HG03066 (cell line): ENCODE measurements around the gene ADAMTS16.

Experiments
- ATAC-seq: cut with Tn5 transposase; IDR thresholded peaks from one replicate; pipeline ENCODE4 v1.9.1; 2021; ENCODE audit warnings: low read depth; ENCODE audit not compliant: unreplicated experiment

Gene ADAMTS16

DNA sequence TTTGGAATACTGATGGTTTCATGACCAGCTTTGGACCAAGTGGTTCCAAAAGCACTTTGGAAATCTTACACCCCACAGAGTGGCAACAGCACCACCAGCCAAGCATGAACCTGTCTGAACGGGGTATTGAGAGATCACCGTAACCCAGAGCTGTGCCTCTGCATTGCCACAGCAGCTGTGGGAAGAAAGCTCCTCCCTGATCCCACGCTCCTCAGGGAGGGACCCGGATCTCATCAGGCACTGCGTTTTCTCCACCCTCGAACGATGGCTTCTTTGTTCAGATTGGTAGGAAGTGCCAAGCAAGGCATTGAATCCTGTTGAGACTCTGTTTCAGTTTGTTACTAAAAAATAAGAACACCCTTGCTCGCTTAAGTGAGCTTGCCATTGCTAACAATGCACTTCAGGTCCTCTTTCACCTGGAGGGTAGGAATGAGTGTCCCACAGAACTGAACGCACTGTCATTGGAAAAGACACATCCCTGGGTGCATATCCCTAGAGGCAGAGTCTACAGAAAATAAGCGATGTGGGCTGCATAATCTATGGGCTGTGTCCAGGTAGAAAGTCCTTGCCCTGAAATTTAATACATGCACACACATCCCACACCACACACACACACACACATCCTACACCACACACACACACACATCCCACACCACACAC is 164.4 kb downstream of the ADAMTS16 start:
- no peak for ATAC-seq

DNA sequence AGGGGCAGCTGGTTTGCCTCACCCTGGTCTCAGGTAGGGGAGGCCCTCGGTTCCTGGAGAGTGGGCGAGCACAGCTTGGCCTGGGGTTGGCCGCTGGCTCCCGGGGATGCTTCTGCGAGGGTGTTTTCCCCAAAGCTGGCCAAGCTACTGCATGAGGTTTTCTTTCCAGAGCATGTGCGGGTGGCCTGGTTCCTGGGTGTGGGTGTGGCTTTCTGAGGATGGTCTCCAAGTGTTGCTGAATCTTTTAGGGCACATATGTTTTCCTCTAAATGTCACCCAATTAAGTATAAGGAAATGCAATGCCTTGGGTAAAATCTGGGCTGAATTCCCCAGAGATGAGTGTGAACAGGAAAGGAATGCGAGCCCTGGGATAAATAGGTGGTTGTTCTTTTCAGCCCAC is 166.6 kb downstream of the ADAMTS16 start:
- no peak for ATAC-seq

DNA sequence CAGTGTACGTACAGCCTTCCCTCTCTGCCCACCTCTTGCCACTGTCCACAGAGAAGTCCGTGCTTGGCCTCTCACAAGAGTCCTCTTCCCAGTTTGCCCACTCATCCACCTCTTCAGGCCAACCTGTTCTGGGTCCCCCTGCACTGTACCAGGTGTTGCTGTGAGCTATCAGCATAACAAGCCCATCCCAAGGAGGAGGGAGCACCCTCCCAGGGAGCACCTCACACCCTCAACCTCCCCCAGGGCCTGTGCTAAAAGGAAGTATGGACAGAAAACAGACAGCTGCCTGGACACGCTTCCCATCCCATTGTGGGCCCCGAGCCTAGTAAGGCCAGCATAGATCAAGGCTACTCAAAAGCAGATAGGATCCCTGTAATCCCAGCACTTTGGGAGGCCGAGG is 168.2 kb downstream of the ADAMTS16 start:
- ATAC-seq, result no peak

DNA sequence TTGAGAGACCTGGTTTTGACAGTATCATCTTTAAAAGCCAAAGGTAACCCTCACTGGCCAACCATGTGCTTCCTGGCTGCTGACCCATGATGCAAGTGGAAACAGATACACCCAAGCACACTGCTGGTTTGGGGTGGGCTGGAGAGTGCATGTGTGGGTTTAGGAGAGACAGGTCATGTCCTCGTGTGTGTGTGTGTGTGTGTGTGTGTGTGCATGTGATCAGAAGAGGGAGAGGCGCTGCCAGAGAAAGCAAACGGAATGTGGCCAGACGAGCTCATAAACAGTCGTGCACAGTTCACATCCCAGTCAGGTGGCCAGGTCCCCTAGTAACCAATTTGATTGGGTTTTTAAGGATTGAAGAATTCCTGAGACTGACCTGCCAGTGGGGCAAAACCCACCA is 169.5 kb downstream of the ADAMTS16 start:
- ATAC-seq, result no peak

DNA sequence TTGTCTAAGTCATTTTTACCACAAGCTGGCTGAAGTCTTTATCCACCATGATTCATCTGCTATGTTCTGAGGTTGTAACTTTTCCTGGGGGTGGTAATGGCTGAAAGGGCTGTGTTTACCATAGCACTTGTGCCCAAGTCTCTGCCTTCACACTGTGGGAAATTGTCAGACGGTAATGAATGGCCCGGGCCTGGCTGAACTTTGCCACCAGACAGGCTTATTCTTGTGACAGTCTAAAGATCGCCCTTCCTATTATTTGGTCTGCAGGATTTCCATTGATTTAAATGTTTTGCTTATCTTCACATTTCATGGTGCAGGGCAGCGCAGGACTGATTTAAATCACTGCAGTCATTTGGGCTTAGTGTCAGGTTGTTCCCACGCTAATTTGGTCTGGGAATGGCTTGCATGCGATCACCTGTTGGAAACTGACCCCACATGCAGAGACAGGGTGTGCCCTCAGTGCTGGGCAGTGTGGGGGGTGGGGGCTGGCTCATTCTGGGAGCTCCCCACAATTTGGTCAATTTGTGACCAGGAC is 173.0 kb downstream of the ADAMTS16 start:
- ATAC-seq, result no peak

DNA sequence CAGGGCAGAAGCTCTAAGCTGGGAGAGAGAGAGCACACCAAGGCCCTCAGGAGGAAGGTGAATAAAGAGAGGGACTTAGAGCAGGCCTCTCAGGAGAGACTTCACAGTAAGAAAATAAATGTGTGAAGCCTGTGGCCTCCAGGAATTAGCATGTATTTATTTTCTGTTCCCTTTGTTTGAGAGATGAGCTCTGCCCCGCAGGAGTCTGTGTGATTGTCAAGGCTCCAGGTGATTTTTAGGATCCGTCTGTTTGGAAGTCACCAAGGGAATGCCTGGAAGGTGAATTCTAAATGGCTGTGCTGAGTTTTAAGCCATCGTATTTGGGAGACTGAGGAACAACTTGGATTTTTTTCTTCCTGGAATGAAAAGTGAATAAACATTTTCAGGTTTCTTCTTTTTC is 174.0 kb downstream of the ADAMTS16 start:
- ATAC-seq, result no peak

DNA sequence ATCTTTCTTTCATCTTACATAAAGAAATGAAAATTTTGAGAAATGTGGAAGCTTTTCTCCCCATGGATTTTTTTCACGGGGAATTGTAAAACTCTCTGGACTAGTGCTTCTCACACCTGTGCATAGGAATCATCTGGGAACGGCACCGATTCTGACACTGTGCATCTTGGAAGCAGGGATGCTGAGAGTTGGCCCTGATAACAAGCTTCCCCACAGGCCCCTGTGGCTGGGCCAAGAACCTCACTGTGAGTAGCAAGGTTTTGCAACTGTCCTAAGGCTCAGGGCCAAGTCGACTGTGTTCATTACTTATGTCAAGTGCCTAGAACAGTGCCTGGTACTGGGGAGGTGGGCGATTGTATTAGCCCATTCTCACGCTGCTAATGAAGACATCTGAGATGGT is 174.5 kb downstream of the ADAMTS16 start:
- ATAC-seq, result no peak

DNA sequence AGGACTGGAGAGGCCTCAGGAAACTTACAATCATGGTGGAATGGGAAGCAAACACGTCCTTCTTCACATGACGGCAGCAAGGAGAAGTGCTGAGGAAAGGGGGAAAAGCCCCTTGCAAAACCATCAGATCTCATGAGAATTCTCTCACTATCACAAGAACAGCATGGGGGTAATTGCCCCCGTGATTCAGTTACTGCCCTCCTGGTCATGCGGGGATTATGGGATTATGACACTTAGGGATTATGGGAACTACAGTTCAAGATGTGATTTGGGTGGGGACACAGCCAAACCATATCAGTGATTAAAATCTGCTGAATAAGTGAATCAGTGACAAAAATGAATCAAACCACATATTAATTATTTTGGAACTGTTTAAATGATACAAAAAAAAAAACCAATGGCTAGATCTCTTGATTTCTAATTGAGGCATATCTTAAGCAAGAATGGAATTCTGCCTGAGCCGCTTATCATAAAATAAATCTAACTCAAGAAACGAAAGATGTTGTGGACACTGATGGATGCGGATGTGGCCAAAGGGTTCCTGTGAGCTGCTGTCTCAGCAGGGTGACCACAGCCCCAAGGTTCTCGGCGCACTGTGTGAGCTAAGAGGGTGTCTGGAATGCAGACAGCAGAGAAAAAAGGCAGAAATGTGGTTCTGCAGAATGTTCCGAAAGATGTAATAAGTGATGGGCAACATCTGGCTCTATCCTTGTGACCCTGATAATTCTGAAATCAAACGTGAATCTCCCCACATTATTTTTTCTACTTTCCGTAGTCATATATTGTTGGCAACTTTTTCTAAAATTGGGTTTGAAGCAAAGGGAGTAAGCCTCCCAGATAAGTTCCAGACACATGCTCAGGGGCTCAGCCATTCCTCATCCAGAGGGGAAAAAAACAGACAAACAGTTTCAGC is 175.2 kb downstream of the ADAMTS16 start:
- ATAC-seq, result no peak

DNA sequence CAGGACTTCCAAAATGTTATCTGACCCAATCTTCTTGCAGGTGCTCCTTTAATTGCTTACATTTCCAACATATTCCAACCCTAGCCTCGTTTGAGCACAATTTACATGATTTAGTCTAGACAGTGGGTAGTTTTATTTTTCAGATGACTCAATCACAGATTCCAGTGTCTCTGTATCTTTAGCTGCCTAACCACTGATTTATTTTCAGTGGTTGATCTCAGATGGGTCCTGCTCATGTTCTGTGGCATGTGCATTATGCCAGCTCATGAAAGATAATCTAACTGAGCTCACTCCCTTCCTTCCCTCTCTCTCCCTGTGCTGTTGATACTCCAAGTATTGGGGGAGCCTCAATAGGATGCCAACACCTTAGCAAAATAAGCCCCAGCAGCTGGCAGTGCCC is 176.2 kb downstream of the ADAMTS16 start:
- no peak for ATAC-seq

DNA sequence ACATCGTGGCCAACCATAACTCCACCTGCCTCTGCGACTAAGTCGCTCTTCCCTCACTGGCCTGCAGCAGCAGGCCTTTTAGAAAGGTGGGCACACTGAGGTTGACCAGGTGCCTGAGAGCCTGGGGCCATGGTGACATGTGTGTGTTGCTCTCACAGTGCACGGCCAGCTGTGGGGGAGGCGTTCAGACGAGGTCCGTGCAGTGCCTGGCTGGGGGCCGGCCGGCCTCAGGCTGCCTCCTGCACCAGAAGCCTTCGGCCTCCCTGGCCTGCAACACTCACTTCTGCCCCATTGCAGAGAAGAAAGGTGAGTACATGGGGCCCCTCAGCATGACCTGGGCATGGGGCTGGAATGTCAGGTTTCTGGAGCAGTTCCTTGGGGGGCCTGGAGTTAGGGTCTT is 177.8 kb downstream of the ADAMTS16 start:
- no peak for ATAC-seq

DNA sequence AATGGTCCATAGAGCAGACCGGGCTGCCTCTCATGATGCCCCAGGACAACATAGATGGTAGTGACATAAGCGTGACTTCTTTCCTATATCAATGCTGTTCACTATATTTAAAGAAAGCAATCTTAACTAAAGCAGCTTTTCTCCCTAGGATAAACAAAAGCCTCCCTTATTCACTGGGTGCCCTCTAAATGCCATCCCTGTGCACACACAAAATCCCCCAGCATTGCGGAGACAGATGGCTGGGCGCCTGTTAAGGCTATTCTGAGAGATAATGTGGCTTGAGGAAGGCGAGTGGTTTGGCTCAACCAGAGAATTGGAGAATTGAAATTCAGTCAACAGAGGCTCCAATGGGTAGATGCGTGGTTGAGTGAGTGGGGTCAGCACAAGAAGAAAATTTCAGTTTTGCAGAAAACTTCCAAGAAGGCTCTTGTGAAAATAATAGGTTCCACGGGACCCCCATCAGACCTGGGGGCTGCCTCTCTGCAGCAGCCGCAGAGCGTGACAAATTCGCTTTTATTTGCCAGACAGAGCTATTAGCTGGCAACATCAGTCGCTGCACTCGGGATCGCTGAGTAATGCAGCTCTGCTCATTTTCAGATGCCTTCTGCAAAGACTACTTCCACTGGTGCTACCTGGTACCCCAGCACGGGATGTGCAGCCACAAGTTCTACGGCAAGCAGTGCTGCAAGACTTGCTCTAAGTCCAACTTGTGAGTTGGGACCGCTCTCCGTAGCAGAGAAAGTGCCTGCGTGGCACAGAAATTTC is 178.5 kb downstream of the ADAMTS16 start:
- ATAC-seq, result no peak

DNA sequence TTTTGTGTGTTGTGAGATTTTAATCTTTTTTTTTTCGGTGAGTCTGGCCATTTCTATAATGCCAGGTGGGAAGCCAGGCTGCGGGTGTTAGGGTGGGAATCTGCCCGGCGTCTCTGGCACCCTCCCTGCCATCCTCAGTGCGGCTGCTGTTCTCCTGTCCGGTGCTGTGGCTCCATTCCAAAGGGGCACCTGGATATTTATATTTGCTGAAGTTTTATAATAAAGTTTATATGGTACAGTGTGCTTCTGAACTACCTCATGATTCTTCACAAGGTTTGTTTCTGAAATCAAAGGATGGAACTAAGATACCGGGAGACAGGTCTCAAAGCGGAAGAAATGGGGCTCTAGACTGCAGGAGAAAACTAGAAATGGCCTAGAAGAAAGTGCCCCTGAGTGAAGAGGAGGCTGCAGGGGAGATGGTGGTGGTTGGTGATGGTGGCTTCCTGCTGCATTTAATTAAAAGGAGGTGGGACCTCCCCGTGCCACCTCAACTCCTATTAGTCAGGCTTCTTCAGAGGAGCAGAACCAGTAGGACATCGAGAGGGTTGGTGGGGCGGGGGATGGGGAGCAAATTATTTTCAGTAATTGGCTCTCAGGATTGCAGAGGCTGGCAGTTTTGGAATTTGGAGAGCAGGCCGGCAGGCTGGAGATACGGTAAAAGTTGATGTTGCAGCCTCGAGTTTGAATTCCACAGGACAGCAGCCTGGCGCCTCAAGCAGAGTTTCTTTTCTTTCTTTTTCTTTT is 180.1 kb downstream of the ADAMTS16 start:
- ATAC-seq, result no peak

DNA sequence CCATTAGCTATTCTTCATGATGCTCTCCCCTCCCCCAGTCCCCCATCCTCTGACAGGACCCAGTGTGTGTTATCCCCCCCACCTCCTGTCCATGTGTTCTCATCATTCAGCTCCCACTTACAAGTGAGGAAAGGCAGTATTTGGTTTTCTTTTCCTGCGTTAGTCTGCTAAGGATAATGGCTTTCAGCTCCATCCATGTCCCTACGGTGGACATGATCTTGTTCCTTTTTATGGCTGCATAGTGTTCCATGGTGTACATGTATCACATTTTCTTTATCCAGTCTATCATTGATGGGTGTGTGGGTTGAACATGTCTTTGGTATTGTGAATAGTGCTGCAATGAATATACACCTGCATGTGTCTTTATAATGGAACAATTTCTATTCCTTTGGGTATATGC is 181.0 kb downstream of the ADAMTS16 start:
- no peak for ATAC-seq

DNA sequence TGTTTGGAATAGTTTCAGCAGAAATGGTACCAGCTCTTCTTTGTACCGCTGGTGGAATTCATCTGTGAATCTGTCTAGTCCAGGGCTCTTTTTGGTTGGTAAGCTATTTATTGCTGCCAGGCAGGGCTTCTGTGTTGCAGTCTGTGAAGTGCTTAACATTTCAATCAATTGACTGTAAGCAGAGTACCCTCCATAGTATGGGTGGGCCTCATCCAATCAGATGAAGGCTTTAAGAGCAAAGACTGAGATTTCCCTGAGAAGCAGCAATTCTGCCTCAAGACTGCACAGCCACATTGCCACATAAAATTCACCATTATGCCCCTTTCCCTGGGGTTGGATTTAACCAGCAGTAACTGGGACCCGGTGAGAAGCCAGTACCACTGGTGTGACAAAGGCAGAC is 183.4 kb downstream of the ADAMTS16 start:
- ATAC-seq, result no peak

DNA sequence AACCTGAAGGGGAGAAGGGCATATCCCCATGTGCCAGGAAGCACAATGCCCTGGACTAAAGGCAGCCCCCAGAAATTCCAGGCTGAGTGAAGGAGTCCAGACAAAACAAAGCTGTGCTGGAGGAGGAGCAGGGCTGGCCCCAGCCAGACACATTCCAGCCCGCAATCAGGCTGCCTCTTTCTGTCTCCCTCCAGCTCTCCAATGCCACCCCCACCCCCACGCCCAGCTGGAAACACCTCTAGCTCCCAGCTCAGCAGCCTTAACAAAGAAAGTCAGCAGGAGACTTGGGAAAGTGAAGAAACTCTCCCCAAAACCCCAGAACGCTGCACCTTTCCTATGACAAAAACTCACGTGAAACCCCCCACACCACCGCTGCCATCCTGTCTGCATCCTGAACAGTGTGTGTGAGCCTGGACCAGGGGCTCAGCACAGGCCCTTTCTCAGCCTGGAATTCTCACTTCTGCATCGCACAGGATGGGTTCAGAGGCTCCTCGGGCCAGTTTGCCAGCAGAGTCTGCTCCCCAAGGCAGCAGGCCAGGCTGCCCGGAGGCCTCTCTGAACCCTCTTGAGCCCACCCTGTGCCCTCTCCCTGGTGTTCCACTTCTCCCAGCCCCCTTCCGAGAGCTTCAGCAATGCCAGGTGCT is 186.1 kb downstream of the ADAMTS16 start:
- no peak for ATAC-seq

DNA sequence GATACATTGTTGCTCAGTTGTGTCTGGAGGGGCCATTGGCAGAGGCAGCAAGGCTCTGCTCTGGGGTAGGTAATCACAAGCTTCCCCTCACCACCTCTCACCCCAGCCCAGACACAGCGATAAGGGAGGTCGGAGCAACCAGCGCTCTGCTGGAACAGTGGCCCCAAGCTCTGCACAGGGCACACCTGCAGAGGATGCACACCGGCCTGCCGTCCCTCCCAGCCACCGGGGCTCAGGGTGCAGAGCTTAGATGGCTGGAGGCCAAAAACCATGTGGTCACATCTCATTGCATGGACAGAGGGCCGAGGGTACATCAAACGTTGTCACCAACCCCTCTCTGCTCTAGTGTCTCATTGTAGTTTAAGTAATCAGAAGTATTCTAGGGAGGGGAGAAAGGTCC is 187.0 kb downstream of the ADAMTS16 start:
- no peak for ATAC-seq

DNA sequence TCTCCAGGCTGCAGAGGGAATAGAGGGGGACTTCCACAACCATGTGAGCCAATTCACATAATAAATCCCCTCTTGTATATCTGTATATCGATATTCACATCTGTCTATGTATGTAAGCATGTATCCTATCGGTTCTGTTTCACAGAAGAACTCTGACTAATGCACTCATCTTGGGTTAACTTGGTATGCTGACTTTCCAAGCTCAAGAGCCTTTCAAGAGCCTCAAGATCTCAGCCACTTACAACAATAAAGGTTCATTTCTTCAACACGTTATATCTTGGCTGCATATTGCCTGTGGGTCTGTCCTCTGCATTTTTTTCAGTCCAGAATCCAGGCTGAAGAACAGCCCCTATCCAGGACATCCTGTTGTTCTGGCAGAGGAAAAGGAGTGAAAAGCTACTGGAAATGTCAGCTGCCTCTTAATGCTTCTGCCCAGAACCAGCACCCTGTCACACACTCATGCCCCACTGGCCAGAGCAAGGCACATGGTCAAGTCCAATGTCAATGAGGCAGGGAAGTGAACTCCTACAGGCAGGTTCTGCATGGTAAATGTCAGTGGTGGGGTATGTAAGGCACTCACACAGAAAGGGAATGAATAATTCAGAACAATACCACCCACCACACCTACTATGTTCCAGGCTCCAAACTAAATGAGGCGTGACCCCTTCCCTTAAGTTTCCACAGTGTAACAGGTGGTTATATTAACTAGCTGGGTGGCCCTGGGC is 190.8 kb downstream of the ADAMTS16 start:
- no peak for ATAC-seq

DNA sequence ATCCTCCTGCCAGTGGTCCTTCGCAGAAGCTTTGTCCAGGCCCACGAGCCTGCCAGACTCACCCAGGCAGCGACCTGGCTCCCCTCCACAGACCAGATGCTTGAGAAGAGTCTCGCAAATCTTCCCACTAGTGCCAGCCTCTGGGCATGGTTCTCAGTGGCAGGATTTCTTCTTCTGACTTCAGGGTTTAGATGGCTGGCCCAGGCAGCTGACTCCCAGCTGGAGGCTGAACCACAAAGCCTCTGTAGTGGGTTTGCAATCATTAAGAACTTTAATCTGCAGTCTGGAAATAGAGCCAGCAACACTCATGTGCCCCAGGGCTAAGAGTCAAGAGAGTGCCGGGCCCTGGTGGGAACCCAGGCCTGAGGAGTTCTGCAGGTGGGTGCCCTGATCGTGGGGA is 191.7 kb downstream of the ADAMTS16 start:
- no peak for ATAC-seq

DNA sequence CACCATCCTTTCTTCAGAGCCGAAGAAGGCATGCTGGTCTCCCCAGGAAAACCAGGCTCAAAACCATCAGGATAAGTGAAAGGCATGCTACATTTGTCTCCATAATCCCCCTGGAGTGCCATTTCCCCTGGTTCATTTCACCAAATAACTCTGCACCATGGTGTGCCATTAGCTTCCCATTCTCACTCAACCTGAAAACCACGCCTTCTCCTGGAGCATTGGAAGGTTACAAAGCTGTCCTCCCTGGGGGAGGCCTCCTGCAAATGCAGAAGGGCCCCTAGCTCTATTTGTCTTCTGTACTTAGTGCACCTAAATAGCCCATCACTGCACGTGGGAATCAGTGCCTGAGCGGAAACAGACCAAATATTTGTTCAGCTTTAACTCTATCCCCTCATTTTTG is 192.2 kb downstream of the ADAMTS16 start:
- no peak for ATAC-seq
